Adrenal gland (tissue), 12 donors: ENCODE measurements around the gene NCOA1. TPM values are rescaled to one million over a fixed set of nuclear protein-coding genes. Genes with fewer than 3 reads are reported as not detected.

ENCODE experiments used
- DNase-seq, 7 donors: peaks; one replicate each; pipeline ENCODE4 v3.0.0-alpha.2; 2019 to 2020
- H3K27ac ChIP-seq, 5 donors: fragments of 200-600 bp; sonication (generic) in 4 of 5; 1 replicate in 3 of 5; 2 replicates in 2 of 5; pipeline versions ENCODE4 v1.5.1 to v1.8.0; 2016 to 2020; ENCODE audit warnings: mild to moderate bottlenecking in 1 of 5
- H3K27me3 ChIP-seq: fragments of 200-600 bp; 2 replicates; pipeline ENCODE4 v1.8.0; 2021
- H3K36me3 ChIP-seq, 2 donors: fragments of 200-600 bp; replicated peaks in 1 of 2; 1 replicate in 1 of 2; 2 replicates in 1 of 2; pipeline versions ENCODE4 v1.5.1 to v1.8.0; 2018 to 2022
- H3K4me1 ChIP-seq, 2 donors: fragments of 200-600 bp; replicated peaks in 1 of 2; 1 replicate in 1 of 2; 2 replicates in 1 of 2; pipeline versions ENCODE4 v1.5.1 to v1.8.0; 2018 to 2021
- H3K4me3 ChIP-seq, 4 donors: fragments of 200-600 bp; sonication (generic) in 3 of 4; one replicate each; pipeline ENCODE4 v1.5.1; 2016 to 2018
- H3K9me3 ChIP-seq, 3 donors: fragments of 200-600 bp; sonication (generic) in 1 of 3; replicated peaks in 1 of 3; 1 replicate in 2 of 3; 2 replicates in 1 of 3; pipeline versions ENCODE4 v1.5.1 to v1.8.0; 2016 to 2021
- CTCF ChIP-seq, 6 experiments: fragments of 450-650 bp in 4 of 6; fragments of 200-600 bp in 2 of 6; sonication (generic) in 1 of 6; IDR thresholded peaks; 1 replicate in 5 of 6; 2 replicates in 1 of 6; pipeline versions ENCODE4 v1.5.1 to v1.8.0; 2016 to 2021; ENCODE audit warnings: antibody characterized with exemption in 6 of 6, mild to moderate bottlenecking in 2 of 6, moderate library complexity in 1 of 6
- POLR2A ChIP-seq, 2 donors: fragments of 450-650 bp; IDR thresholded peaks; one replicate each; pipeline ENCODE4 v1.6.1; 2017; ENCODE audit warnings: antibody characterized with exemption in 2 of 2, mild to moderate bottlenecking in 2 of 2, moderate library complexity in 1 of 2
- WGBS, 4 donors: extraction: QIAGEN DNeasy Blood & Tissue Kit in 2 of 4; methylation state at CpG; one replicate each; pipeline versions ENCODE4 v1.1.5 to v1.1.7; 2013 to 2017; 5-methylcytosine and 5-hydroxymethylcytosine counted together
- intact Hi-C, 2 donors: fragments of 100-400 bp; cut with DNase I; formaldehyde crosslinking; loops; one replicate each; pipeline versions ENCODE4 v1.14.1 to v1.15.0; 2022 to 2023
- polyA plus RNA-seq, 3 donors: library from polyadenylated mRNA; stranded (reverse); fragments of 200-250 nt in 2 of 3; fragments of 350-450 nt in 1 of 3; fragmentation: Illumina TruSeq in 1 of 3; extraction: RNeasy Lipid Tissue Mini Kit (QIAGEN cat#74804) in 1 of 3; gene quantifications; one replicate each; pipeline ENCODE4 v1.2.3, GENCODE V29; 2013 to 2014
- total RNA-seq, 9 donors: library from RNA; depleted of rRNA in 4 of 9; stranded (reverse); fragments of >200 nt in 4 of 9; fragments of 120-200 nt in 1 of 9; fragmentation: NEBNext Ultra II Directional in 1 of 9; extraction: Animal tissue kit (Norgen Biotek cat#: 25700) in 1 of 9; gene quantifications; one replicate each; pipeline versions ENCODE4 v1.1.0 to v1.2.4, GENCODE V29; 2013 to 2023
- donor health status: healthy with polysubstance abuse.
- donor health status: Bipolar disorder and iron deficiency.
- donor health status: DM: yes; HTN: yes; CAD: no.
- donor health status: DM: no; HTN: no; CAD: no.
- donor health status: DM: no; HTN: no; CAD: no.
- donor health status: DM: yes; HTN: yes; CAD: no.

Gene NCOA1
- total and polyA plus RNA-seq, 12 donors: 13.6 to 85.5 (median 43.6) TPM

- Histone ChIP-seq H3K4me1 (peaks cover 0 to 17% of the 10 kb centered on the region in 2 donors), H3K4me3 (no peak overlapping the region), H3K36me3 (peaks cover 0 to 15% of the 10 kb centered on the region in 2 donors), H3K27ac (no peak overlapping the region), H3K9me3 (no peaks in the 10 kb centered on the region), H3K27me3 (no peaks in the 10 kb centered on the region)
- no peak for DNase-seq
- 92 to 98% (median 96%) methylated on average over 4 of the region's 4 CpGs for WGBS, 4 donors
- intact Hi-C loops: no loop called here
- no peak for TF ChIP-seq CTCF (IDR thresholded peaks at IDR 0.05)
- TF ChIP-seq POLR2A (IDR thresholded peaks at IDR 0.05): no peak
Measured at GRCh38 chr2:24704692-24705091, 213.6 kb downstream of the NCOA1 start.

- peaks cover 0 to 24% of the 10 kb centered on the region in 2 donors for H3K36me3 ChIP-seq
- WGBS, 4 donors: 93 to 98% (median 97%) methylated on average over 3 of the region's 3 CpGs
- DNase-seq: no peak
- no peak overlapping the region for H3K27ac ChIP-seq
- peaks cover 0 to 26% of the 10 kb centered on the region in 2 donors for H3K4me1 ChIP-seq
- TF ChIP-seq POLR2A (IDR thresholded peaks at IDR 0.05): no peak
- TF ChIP-seq CTCF (IDR thresholded peaks at IDR 0.05): no peak
- H3K4me3 ChIP-seq: no peak overlapping the region
- no peaks in the 10 kb centered on the region for H3K9me3 ChIP-seq
- no peaks in the 10 kb centered on the region for H3K27me3 ChIP-seq
- intact Hi-C loops: no loop called here
Measured at GRCh38 chr2:24707143-24707542, 216.1 kb downstream of the NCOA1 start.

- H3K27ac ChIP-seq: no peak overlapping the region
- no peak overlapping the region for H3K4me3 ChIP-seq
- peaks cover 0 to 17% of the 10 kb centered on the region in 2 donors for H3K4me1 ChIP-seq
- TF ChIP-seq CTCF (IDR thresholded peaks at IDR 0.05) (no peak), POLR2A (IDR thresholded peaks at IDR 0.05) (no peak)
- peaks cover 0 to 24% of the 10 kb centered on the region in 2 donors for H3K36me3 ChIP-seq
- H3K9me3 ChIP-seq: no peaks in the 10 kb centered on the region
- DNase-seq: no peak
- WGBS, 4 donors: 81 to 92% (median 84%) methylated on average over 3 of the region's 3 CpGs
- H3K27me3 ChIP-seq: no peaks in the 10 kb centered on the region
- intact Hi-C loops: no loop called here
Measured at GRCh38 chr2:24708537-24709152, 217.6 kb downstream of the NCOA1 start.

GRCh38 chr2:24710806-24711205, 219.8 kb downstream of the NCOA1 start:
- peaks cover 0 to 24% of the 10 kb centered on the region in 2 donors for H3K36me3 ChIP-seq
- 50 to 58% (median 51%) methylated on average over 6 of the region's 6 CpGs for WGBS, 4 donors

More at GRCh38 chr2:24710806-24711205, 219.8 kb downstream of the NCOA1 start:
- DNase-seq: peak in 3 of 7 donors; percentile 15 to 38 (median 27)
- Histone ChIP-seq H3K4me1 (peaks cover 0 to 17% of the 10 kb centered on the region in 2 donors), H3K27me3 (no peaks in the 10 kb centered on the region), H3K9me3 (no peaks in the 10 kb centered on the region), H3K4me3 (no peak overlapping the region), H3K27ac (no peak overlapping the region)
- intact Hi-C loops: no loop called here
- TF ChIP-seq POLR2A (IDR thresholded peaks at IDR 0.05) (no peak), CTCF (IDR thresholded peaks at IDR 0.05) (no peak)
